MCF 10A (cell line): Measurements from ENCODE around the gene PSMF1. TPM values are rescaled to one million over a fixed set of nuclear protein-coding genes. Genes with fewer than 3 reads are reported as not detected.

ENCODE experiments used
- BruUV-seq: library from RNA; stranded (reverse); fragments of 400-500 nt; replicated peaks from 2 replicates; lab custom pipeline; 2021; lab: Mats Ljungman, UMichigan
- CTCF ChIA-PET: fragments of 300-600 bp; sonication (Branson Sonifier 250); formaldehyde crosslinking; extraction: SDS; loops from one replicate; lab custom pipeline; 2021; ENCODE audit warnings: antibody characterized with exemption, inconsistent platforms; lab: Yijun Ruan, JAX
- POLR2A ChIA-PET: fragments of 300-600, 350-650 bp; sonication (Branson Sonifier 250); formaldehyde crosslinking; extraction: SDS; loops from one replicate; lab custom pipeline; 2020; ENCODE audit warnings: antibody characterized with exemption, inconsistent platforms; lab: Yijun Ruan, JAX
- DNase-seq: peaks from one replicate; pipeline ENCODE4 v3.0.0-alpha.2; 2018; ENCODE audit not compliant: unreplicated experiment
- H3K27ac Mint-ChIP-seq: one replicate; pipeline ENCODE4 v1.8.0; 2022; ENCODE audit warnings: mild to moderate bottlenecking, low read depth, mixed read lengths; ENCODE audit not compliant: unreplicated experiment
- H3K27me3 Mint-ChIP-seq: one replicate; pipeline ENCODE4 v1.8.0; 2022; ENCODE audit warnings: mixed read lengths; ENCODE audit not compliant: insufficient read depth, unreplicated experiment
- H3K36me3 Mint-ChIP-seq: one replicate; pipeline ENCODE4 v1.8.0; 2022; ENCODE audit warnings: mild to moderate bottlenecking, moderate library complexity, mixed read lengths; ENCODE audit not compliant: insufficient read depth, unreplicated experiment
- H3K4me1 Mint-ChIP-seq: one replicate; pipeline ENCODE4 v1.8.0; 2022; ENCODE audit warnings: mixed read lengths; ENCODE audit not compliant: insufficient read depth, unreplicated experiment
- H3K4me3 Mint-ChIP-seq: one replicate; pipeline ENCODE4 v1.8.0; 2022; ENCODE audit warnings: mild to moderate bottlenecking, moderate library complexity, mixed read lengths; ENCODE audit not compliant: unreplicated experiment
- H3K9me3 Mint-ChIP-seq: one replicate; pipeline ENCODE4 v1.8.0; 2022; ENCODE audit warnings: mixed read lengths; ENCODE audit not compliant: unreplicated experiment
- intact Hi-C: fragments of 100-400 bp; cut with micrococcal nuclease; formaldehyde crosslinking; loops from 2 replicates; pipeline ENCODE4 v1.14.1; 2022
- total RNA-seq: library from RNA; stranded (reverse); gene quantifications from 2 replicates; pipeline ENCODE4 v1.2.3, GENCODE V29; 2022
- TF ChIP-seq, protein P1 (sequence below): fragments of 200-600 bp; IDR thresholded peaks from one replicate; pipeline ENCODE4 v1.8.0; 2022; ENCODE audit warnings: antibody characterized with exemption, mild to moderate bottlenecking; ENCODE audit not compliant: unreplicated experiment

PSMF1 gene
- total RNA-seq, 1 experiment from 2014 or later: 207 TPM

- DNase-seq: no peak
- intact Hi-C loops: loop anchor here (5.0 to 10.0 kb wide), 2 partner anchors 225 to 252 kb away; no protein-coding TSS in a partner anchor
- Mint-ChIP-seq H3K27ac (no peak overlapping the region), H3K4me1 (peaks cover 12% of the 10 kb centered on the region), H3K4me3 (no peak overlapping the region), H3K9me3 (no peaks in the 10 kb centered on the region), H3K36me3 (no peaks in the 10 kb centered on the region), H3K27me3 (peaks cover 44% of the 10 kb centered on the region)
- ChIA-PET CTCF (interaction anchor here (0.5 to 7.1 kb wide), 14 partner anchors 23 to 393 kb away, joined by 3 to 56 read pairs (median 3); no protein-coding TSS in a partner anchor), POLR2A (interaction anchor here (0.6 to 2.1 kb wide), 11 partner anchors 8 to 268 kb away, joined by 3 to 10 read pairs (median 3); partner anchors contain the start of genes PSMF1 and TMEM74B)
- TF ChIP-seq, protein P1, sequence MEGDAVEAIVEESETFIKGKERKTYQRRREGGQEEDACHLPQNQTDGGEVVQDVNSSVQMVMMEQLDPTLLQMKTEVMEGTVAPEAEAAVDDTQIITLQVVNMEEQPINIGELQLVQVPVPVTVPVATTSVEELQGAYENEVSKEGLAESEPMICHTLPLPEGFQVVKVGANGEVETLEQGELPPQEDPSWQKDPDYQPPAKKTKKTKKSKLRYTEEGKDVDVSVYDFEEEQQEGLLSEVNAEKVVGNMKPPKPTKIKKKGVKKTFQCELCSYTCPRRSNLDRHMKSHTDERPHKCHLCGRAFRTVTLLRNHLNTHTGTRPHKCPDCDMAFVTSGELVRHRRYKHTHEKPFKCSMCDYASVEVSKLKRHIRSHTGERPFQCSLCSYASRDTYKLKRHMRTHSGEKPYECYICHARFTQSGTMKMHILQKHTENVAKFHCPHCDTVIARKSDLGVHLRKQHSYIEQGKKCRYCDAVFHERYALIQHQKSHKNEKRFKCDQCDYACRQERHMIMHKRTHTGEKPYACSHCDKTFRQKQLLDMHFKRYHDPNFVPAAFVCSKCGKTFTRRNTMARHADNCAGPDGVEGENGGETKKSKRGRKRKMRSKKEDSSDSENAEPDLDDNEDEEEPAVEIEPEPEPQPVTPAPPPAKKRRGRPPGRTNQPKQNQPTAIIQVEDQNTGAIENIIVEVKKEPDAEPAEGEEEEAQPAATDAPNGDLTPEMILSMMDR: no peak
- no TSS peak for BruUV-seq
Measured at GRCh38 chr20:1209447-1210387, 91.3 kb downstream of the PSMF1 start.

DNA sequence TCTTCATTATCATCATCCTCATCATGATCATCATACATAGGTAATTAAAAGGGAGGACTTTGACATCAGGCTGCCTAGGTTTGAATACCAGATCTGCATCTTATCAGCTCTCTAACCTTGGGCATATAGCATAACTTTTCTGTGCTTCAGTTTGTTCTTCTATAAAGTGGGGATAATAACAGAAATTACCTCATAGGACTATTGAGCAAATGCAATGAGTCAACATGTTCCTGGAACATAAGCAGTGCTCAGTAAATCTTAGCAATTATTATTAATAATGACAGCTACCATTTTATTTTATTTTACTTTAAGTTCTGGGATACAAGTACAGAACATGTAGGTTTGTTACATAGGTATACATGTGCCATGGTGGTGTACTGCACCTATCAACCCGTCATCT is 92.1 kb downstream of the PSMF1 start:
- ChIA-PET POLR2A (interaction anchor here (0.9 to 1.6 kb wide), 6 partner anchors 11 to 115 kb away, joined by 3 to 5 read pairs (median 4); partner anchors contain the start of gene PSMF1), CTCF (interaction anchor here (0.6 to 7.1 kb wide), 12 partner anchors 7 to 394 kb away, joined by 3 to 56 read pairs (median 4); partner anchors contain the start of gene C20orf202)
- H3K9me3 Mint-ChIP-seq: no peaks in the 10 kb centered on the region
- no peak overlapping the region for H3K27ac Mint-ChIP-seq
- H3K4me1 Mint-ChIP-seq: peaks cover 19% of the 10 kb centered on the region
- H3K36me3 Mint-ChIP-seq: no peaks in the 10 kb centered on the region
- no peak overlapping the region for H3K4me3 Mint-ChIP-seq
- no peak for DNase-seq
- TF ChIP-seq, protein P1: no peak
- peaks cover 52% of the 10 kb centered on the region for H3K27me3 Mint-ChIP-seq
- intact Hi-C loops: loop anchor here (5.0 to 10.0 kb wide), 2 partner anchors 224 to 253 kb away; no protein-coding TSS in a partner anchor
- no TSS peak for BruUV-seq

DNA sequence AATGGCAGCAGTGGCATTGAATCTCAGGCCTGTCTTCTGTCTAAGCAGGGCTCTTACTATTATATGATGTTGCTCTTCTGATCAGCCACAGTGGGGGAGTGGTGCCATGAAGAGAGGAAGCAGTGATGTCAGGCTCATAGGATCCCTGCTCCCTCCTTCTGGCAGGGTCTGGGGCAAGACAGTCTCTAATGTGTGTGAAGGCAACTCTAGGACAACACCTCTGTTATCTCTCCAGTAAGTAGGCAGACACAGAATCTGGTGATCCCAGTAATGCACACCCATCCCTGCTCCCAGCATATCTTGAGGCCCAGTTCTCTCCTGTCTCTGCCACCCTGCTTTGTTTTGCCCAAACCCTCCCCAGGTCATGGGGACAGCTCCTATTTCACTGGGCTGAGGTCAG is 93.6 kb downstream of the PSMF1 start:
- H3K4me3 Mint-ChIP-seq: no peak overlapping the region
- H3K27ac Mint-ChIP-seq: no peak overlapping the region
- TF ChIP-seq, protein P1: no peak
- no peaks in the 10 kb centered on the region for H3K9me3 Mint-ChIP-seq
- DNase-seq: no peak
- ChIA-PET POLR2A (interaction anchor here (1.6 kb wide), 1 partner anchor 12 kb away, joined by 5 read pairs; no protein-coding TSS in a partner anchor), CTCF (interaction anchor here (0.6 to 7.1 kb wide), 17 partner anchors 9 to 690 kb away, joined by 3 to 56 read pairs (median 5); partner anchors contain the start of genes C20orf202 and FAM110A)
- no peaks in the 10 kb centered on the region for H3K36me3 Mint-ChIP-seq
- BruUV-seq: no TSS peak
- intact Hi-C loops: loop anchor here (2.0 to 10.0 kb wide), 3 partner anchors 103 to 255 kb away; no protein-coding TSS in a partner anchor
- peaks cover 52% of the 10 kb centered on the region for H3K27me3 Mint-ChIP-seq
- H3K4me1 Mint-ChIP-seq: peaks cover 20% of the 10 kb centered on the region
